Measurements from ENCODE around the gene HCFC1. TPM values are rescaled to one million over a fixed set of nuclear protein-coding genes. Genes with fewer than 3 reads are reported as not detected.

Gene HCFC1
- total and polyA plus RNA-seq, 2 experiments from 2014 or later: 12.6 to 26.4 TPM

DNA sequence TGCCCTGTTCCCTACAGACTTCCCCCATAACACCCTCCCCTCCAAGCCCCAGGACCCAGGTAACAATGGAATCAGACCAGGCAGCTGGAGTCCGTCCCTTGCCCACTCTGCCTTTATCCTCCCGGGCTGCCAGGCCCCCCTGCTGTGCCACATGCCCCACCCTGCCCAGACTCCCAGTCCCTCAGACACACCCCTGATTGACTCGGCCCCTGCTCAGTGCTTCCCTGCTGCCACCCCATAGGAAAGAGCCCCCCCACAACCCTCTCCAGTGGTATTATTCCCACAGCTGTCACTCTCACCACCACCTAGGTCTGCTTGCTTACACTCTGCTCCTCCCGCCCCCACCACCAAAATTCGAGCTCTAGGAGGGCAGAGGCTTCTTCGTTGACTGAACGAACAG is 32.0 kb downstream of the HCFC1 start:
- Histone ChIP-seq H3F3A (ENCODE audit: insufficient read depth) (no peaks in the 10 kb centered on the region), H3K36me3 (ENCODE audit: low read depth) (no peaks in the 10 kb centered on the region), H3K9me2 (ENCODE audit: insufficient read depth) (no peaks in the 10 kb centered on the region), H3K9me3 (ENCODE audit: low read depth) (no peaks in the 10 kb centered on the region), H3K9ac (no peak overlapping the region), H3K27ac (no peak overlapping the region), H2AFZ (no peak overlapping the region), H3K4me2 (ENCODE audit: unreplicated experiment) (no peak overlapping the region), H4K20me1 (ENCODE audit: insufficient read depth) (no peaks in the 10 kb centered on the region), H3K4me1 (ENCODE audit: insufficient read depth) (no peaks in the 10 kb centered on the region), H3K27me3 (replicated peaks; ENCODE audit: insufficient read depth) (no peaks in the 10 kb centered on the region), H3K4me3 (no peak overlapping the region), H3K79me2 (ENCODE audit: insufficient read depth) (peaks cover 2% of the 10 kb centered on the region)
- 68 to 76% methylated on average over 4 to 6 of the region's 7 CpGs for WGBS, 2 experiments (ENCODE audit: low coverage in 1 of 2, low lambda C conversion rate in 2 of 2, missing lambda C conversion rate in 2 of 2)
- in situ Hi-C loops (cut with MboI): loop anchor here (10.0 kb wide), 1 partner anchor 185 kb away; no protein-coding TSS in a partner anchor
- no peak for DNase-seq
- TF ChIP-seq EZH2 (IDR thresholded peaks at IDR 0.05; ENCODE audit: insufficient read depth, poor library complexity, severe bottlenecking): no peak
- no peak for TF ChIP-seq EZH2phosphoT487 (IDR thresholded peaks at IDR 0.05; ENCODE audit: insufficient read depth, low read depth)

GRCh38 chrX:153938226-153938786 is 33.3 kb downstream of the HCFC1 start:
- Histone ChIP-seq H4K20me1 (ENCODE audit: insufficient read depth) (no peaks in the 10 kb centered on the region), H2AFZ (no peak overlapping the region), H3K4me3 (no peak overlapping the region), H3K36me3 (ENCODE audit: low read depth) (no peaks in the 10 kb centered on the region), H3K4me1 (ENCODE audit: insufficient read depth) (no peaks in the 10 kb centered on the region), H3K27ac (no peak overlapping the region), H3K9me2 (ENCODE audit: insufficient read depth) (no peaks in the 10 kb centered on the region), H3K27me3 (replicated peaks; ENCODE audit: insufficient read depth) (no peaks in the 10 kb centered on the region), H3K9me3 (ENCODE audit: low read depth) (no peaks in the 10 kb centered on the region), H3F3A (ENCODE audit: insufficient read depth) (no peaks in the 10 kb centered on the region), H3K79me2 (ENCODE audit: insufficient read depth) (peaks cover 14% of the 10 kb centered on the region), H3K9ac (no peak overlapping the region), H3K4me2 (ENCODE audit: unreplicated experiment) (no peak overlapping the region)
- no peak for DNase-seq
- TF ChIP-seq EZH2 (IDR thresholded peaks at IDR 0.05; ENCODE audit: insufficient read depth, poor library complexity, severe bottlenecking) (no peak), EZH2phosphoT487 (IDR thresholded peaks at IDR 0.05; ENCODE audit: insufficient read depth, low read depth) (no peak)
- in situ Hi-C loops (cut with MboI): loop anchor here (10.0 kb wide), 1 partner anchor 184 kb away; no protein-coding TSS in a partner anchor
- WGBS, 2 experiments (ENCODE audit: low coverage in 1 of 2, low lambda C conversion rate in 2 of 2, missing lambda C conversion rate in 2 of 2): 83 to 96% methylated on average over 8 to 10 of the region's 10 CpGs

- in situ Hi-C loops (cut with MboI): loop anchor here (10.0 kb wide), 1 partner anchor 182 kb away; no protein-coding TSS in a partner anchor
- Histone ChIP-seq H4K20me1 (ENCODE audit: insufficient read depth) (no peaks in the 10 kb centered on the region), H3K4me2 (ENCODE audit: unreplicated experiment) (no peak overlapping the region), H3K9me2 (ENCODE audit: insufficient read depth) (no peaks in the 10 kb centered on the region), H3K36me3 (ENCODE audit: low read depth) (no peaks in the 10 kb centered on the region), H3F3A (ENCODE audit: insufficient read depth) (no peaks in the 10 kb centered on the region), H3K4me1 (ENCODE audit: insufficient read depth) (no peaks in the 10 kb centered on the region), H3K27ac (no peak overlapping the region), H3K27me3 (replicated peaks; ENCODE audit: insufficient read depth) (no peaks in the 10 kb centered on the region), H3K9ac (no peak overlapping the region), H2AFZ (no peak overlapping the region), H3K79me2 (ENCODE audit: insufficient read depth) (peaks cover 27% of the 10 kb centered on the region), H3K4me3 (no peak overlapping the region), H3K9me3 (ENCODE audit: low read depth) (no peaks in the 10 kb centered on the region)
- no peak for DNase-seq
- no peak for TF ChIP-seq EZH2phosphoT487 (IDR thresholded peaks at IDR 0.05; ENCODE audit: insufficient read depth, low read depth)
- TF ChIP-seq EZH2 (IDR thresholded peaks at IDR 0.05; ENCODE audit: insufficient read depth, poor library complexity, severe bottlenecking): no peak
- WGBS, 2 experiments (ENCODE audit: low coverage in 1 of 2, low lambda C conversion rate in 2 of 2, missing lambda C conversion rate in 2 of 2): 93 to 100% methylated on average over 3 of the region's 3 CpGs
Measured at GRCh38 chrX:153937056-153937455, 34.6 kb downstream of the HCFC1 start.

DNA sequence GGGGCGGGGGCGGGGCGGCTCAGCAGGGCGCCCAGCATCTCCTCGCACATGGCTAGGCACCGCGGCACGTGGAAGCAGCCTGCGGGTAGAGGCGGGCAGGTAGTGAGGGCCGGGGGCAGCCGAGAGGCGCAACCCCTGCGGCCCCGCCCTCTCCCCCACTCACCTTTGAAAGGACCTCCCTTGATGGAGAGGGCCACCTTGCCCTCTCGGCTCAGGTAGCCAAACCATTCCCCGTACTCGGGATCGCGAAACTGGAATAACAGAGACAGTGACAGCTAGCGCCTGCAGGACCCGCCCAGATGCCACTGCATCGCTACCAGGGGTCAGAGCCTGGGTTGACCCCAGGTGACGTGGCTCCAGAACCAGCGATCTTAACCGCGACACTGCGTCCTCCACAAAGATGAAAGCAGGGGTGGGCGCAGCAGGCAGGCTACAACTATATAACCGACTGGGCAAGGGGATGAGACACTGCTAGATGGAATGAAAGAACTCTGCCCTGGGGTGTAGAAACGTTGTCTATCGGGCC is 36.2 kb downstream of the HCFC1 start:
- WGBS, 2 experiments (ENCODE audit: low coverage in 1 of 2, low lambda C conversion rate in 2 of 2, missing lambda C conversion rate in 2 of 2): 8 to 15% methylated on average over 13 to 14 of the region's 32 CpGs
- Histone ChIP-seq H3K9me2 (ENCODE audit: insufficient read depth) (no peaks in the 10 kb centered on the region), H3K4me2 (ENCODE audit: unreplicated experiment) (peak overlapping the region; percentile 20), H3K4me1 (ENCODE audit: insufficient read depth) (no peaks in the 10 kb centered on the region), H3K79me2 (ENCODE audit: insufficient read depth) (peaks cover 41% of the 10 kb centered on the region), H3K9me3 (ENCODE audit: low read depth) (no peaks in the 10 kb centered on the region), H3K36me3 (ENCODE audit: low read depth) (no peaks in the 10 kb centered on the region), H3K4me3 (peak overlapping the region; percentile 42), H3K27ac (no peak overlapping the region), H2AFZ (no peak overlapping the region; the same call in 1 of the 2 replicates), H3K27me3 (replicated peaks; ENCODE audit: insufficient read depth) (no peaks in the 10 kb centered on the region), H3F3A (ENCODE audit: insufficient read depth) (no peaks in the 10 kb centered on the region), H3K9ac (no peak overlapping the region), H4K20me1 (ENCODE audit: insufficient read depth) (no peaks in the 10 kb centered on the region)
- no peak for DNase-seq
- in situ Hi-C loops (cut with MboI): loop anchor here (10.0 kb wide), 1 partner anchor 181 kb away; no protein-coding TSS in a partner anchor
- TF ChIP-seq EZH2phosphoT487 (IDR thresholded peaks at IDR 0.05; ENCODE audit: insufficient read depth, low read depth) (no peak), EZH2 (IDR thresholded peaks at IDR 0.05; ENCODE audit: insufficient read depth, poor library complexity, severe bottlenecking) (no peak)
